Esophagus muscularis mucosa (tissue), 4 donors: ENCODE data around the gene ARHGAP9. TPM values are rescaled to one million over a fixed set of nuclear protein-coding genes. Genes with fewer than 3 reads are reported as not detected.

Experiments used
- DNase-seq: peaks from one replicate; pipeline ENCODE4 v3.0.0-alpha.2; 2017; ENCODE audit errors: extremely low spot score
- H3K27ac ChIP-seq, 4 donors: fragments of 200-600 bp; sonication (generic); replicated peaks in 1 of 4; 1 replicate in 3 of 4; 2 replicates in 1 of 4; pipeline ENCODE4 v1.5.1; 2016 to 2019; ENCODE audit warnings: mild to moderate bottlenecking in 1 of 4
- H3K27me3 ChIP-seq, 4 donors: fragments of 200-600 bp; sonication (generic); one replicate each; pipeline versions ENCODE4 v1.5.1 to v1.6.0; 2016 to 2019
- H3K36me3 ChIP-seq, 4 donors: fragments of 200-600 bp; sonication (generic); one replicate each; pipeline ENCODE4 v1.5.1; 2016 to 2019
- H3K4me1 ChIP-seq, 4 donors: fragments of 200-600 bp; sonication (generic); one replicate each; pipeline ENCODE4 v1.5.1; 2016 to 2019
- H3K4me3 ChIP-seq, 4 donors: fragments of 200-600 bp; sonication (generic); 1 replicate in 2 of 4; 2 replicates in 2 of 4; pipeline ENCODE4 v1.5.1; 2016 to 2019; ENCODE audit warnings: mild to moderate bottlenecking in 4 of 4, moderate library complexity in 1 of 4
- H3K9me3 ChIP-seq, 4 donors: fragments of 200-600 bp; sonication (generic); 1 replicate in 3 of 4; 2 replicates in 1 of 4; pipeline ENCODE4 v1.5.1; 2016 to 2019
- EP300 ChIP-seq: sonication (generic); formaldehyde crosslinking; IDR thresholded peaks from one replicate; pipeline ENCODE4 v1.6.1; 2017; ENCODE audit warnings: antibody characterized with exemption
- POLR2A ChIP-seq: fragments of 450-650 bp; IDR thresholded peaks from one replicate; pipeline ENCODE4 v1.6.1; 2017; ENCODE audit warnings: antibody characterized with exemption, moderate library complexity, mild to moderate bottlenecking, low read depth
- POLR2AphosphoS5 ChIP-seq, 2 donors: sonication (generic); formaldehyde crosslinking; IDR thresholded peaks; one replicate each; pipeline ENCODE4 v1.6.1; 2017; ENCODE audit warnings: antibody characterized with exemption in 2 of 2
- WGBS: methylation state at CpG from one replicate; pipeline ENCODE4 v1.1.5; 2018; 5-methylcytosine and 5-hydroxymethylcytosine counted together
- intact Hi-C: fragments of 100-400 bp; cut with DNase I; formaldehyde crosslinking; loops from one replicate; pipeline ENCODE4 v1.15.1; 2023
- total RNA-seq, 4 donors: library from RNA; depleted of rRNA; stranded (reverse); fragments of >200 nt; gene quantifications; one replicate each; pipeline versions ENCODE4 v1.1.0 to v1.2.1, GENCODE V29; 2016
- TF ChIP-seq, protein P1 (sequence below), 3 experiments: fragments of 200-600 bp in 2 of 3; fragments of 450-650 bp in 1 of 3; sonication (generic) in 2 of 3; IDR thresholded peaks; one replicate each; pipeline ENCODE4 v1.5.1; 2017 to 2019; ENCODE audit warnings: antibody characterized with exemption in 3 of 3, mild to moderate bottlenecking in 2 of 3, moderate library complexity in 1 of 3

ARHGAP9 gene
- total RNA-seq, 4 donors from 2014 or later: 6.0 to 12.9 (median 8.8) TPM

- H3K4me3 ChIP-seq: peak overlapping the region; percentile 78 to 95 (median 84)
- H3K4me1 ChIP-seq: peaks cover 45 to 67% (median 66%) of the 10 kb centered on the region in 4 donors
- intact Hi-C loops: no loop called here
- no peaks in the 10 kb centered on the region for H3K27me3 ChIP-seq
- DNase-seq: peak; percentile 93
- TF ChIP-seq, protein P1, sequence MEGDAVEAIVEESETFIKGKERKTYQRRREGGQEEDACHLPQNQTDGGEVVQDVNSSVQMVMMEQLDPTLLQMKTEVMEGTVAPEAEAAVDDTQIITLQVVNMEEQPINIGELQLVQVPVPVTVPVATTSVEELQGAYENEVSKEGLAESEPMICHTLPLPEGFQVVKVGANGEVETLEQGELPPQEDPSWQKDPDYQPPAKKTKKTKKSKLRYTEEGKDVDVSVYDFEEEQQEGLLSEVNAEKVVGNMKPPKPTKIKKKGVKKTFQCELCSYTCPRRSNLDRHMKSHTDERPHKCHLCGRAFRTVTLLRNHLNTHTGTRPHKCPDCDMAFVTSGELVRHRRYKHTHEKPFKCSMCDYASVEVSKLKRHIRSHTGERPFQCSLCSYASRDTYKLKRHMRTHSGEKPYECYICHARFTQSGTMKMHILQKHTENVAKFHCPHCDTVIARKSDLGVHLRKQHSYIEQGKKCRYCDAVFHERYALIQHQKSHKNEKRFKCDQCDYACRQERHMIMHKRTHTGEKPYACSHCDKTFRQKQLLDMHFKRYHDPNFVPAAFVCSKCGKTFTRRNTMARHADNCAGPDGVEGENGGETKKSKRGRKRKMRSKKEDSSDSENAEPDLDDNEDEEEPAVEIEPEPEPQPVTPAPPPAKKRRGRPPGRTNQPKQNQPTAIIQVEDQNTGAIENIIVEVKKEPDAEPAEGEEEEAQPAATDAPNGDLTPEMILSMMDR (IDR thresholded peaks at IDR 0.05): peak in 1 of 3 experiments; percentile 7
- peak in 1 of 2 donors; percentile 40 for TF ChIP-seq POLR2AphosphoS5 (IDR thresholded peaks at IDR 0.05)
- TF ChIP-seq POLR2A: no peak
- no peak for TF ChIP-seq EP300
- peak overlapping the region; percentile 95 to 99 (median 98) for H3K27ac ChIP-seq
- no peaks in the 10 kb centered on the region for H3K9me3 ChIP-seq
- peaks cover 17 to 44% (median 40%) of the 10 kb centered on the region in 4 donors for H3K36me3 ChIP-seq
- WGBS: 0% methylated on average over 19 of the region's 38 CpGs
These were observed 43.4 kb upstream of the ARHGAP9 start for GRCh38 chr12:57522887-57523705.

- peak; percentile 98 for DNase-seq
- TF ChIP-seq POLR2A (peak; percentile 43), EP300 (no peak), POLR2AphosphoS5 (IDR thresholded peaks at IDR 0.05) (peak; percentile 52 to 91)
- TF ChIP-seq, protein P1 (IDR thresholded peaks at IDR 0.05): no peak
- intact Hi-C loops: no loop called here
- WGBS: 4% methylated on average over 16 of the region's 57 CpGs
- H3K4me1 ChIP-seq: peaks cover 53 to 75% (median 74%) of the 10 kb centered on the region in 4 donors
- no peaks in the 10 kb centered on the region for H3K9me3 ChIP-seq
- no peaks in the 10 kb centered on the region for H3K27me3 ChIP-seq
- H3K4me3 ChIP-seq: peak within 1 kb of the TSS; percentile 78 to 95 (median 84)
- H3K36me3 ChIP-seq: peaks cover 13 to 44% (median 35%) of the 10 kb centered on the region in 4 donors
- H3K27ac ChIP-seq: peak within 1 kb of the TSS; percentile 95 to 99 (median 98)
These were observed 42.6 kb upstream of the ARHGAP9 start, which contains the start of gene MBD6 for GRCh38 chr12:57522011-57522886. TSS of gene MBD6 (plus strand) at chr12:57522824. CDS start at chr12:57524304, 1,480 bp downstream.

DNA sequence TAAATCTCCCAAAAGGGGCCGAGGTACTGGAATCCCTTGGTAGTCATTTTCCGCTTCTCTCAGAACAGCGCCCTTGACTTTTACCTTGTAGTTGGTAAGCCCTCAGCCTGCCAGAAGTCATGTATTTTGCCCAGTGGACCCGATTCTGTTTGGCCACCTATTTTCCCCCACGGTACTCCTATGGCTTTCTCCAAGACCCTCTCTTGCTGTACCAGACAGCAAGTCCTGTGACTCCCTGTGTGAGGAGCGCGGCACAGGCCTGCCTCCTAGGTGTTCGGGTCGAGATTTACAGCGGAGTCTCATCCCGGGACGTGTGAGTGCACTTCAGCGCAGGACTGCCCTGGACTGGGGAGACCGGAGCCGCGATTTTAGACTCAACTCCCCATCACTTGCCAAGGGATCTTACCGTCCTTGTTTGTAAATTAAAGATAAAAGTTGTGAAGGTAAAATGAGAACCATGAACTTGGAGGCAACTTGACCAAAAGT, 41.9 kb upstream of the ARHGAP9 start:
- 54% methylated on average over 17 of the region's 17 CpGs for WGBS
- H3K4me1 ChIP-seq: peaks cover 59 to 81% (median 80%) of the 10 kb centered on the region in 4 donors
- no peak for DNase-seq
- H3K27ac ChIP-seq: peak overlapping the region; percentile 95 to 99 (median 98)
- no peaks in the 10 kb centered on the region for H3K9me3 ChIP-seq
- intact Hi-C loops: no loop called here
- H3K27me3 ChIP-seq: no peaks in the 10 kb centered on the region
- H3K4me3 ChIP-seq: peak overlapping the region; percentile 78 to 95 (median 84)
- peaks cover 13 to 44% (median 35%) of the 10 kb centered on the region in 4 donors for H3K36me3 ChIP-seq
- TF ChIP-seq EP300 (no peak), POLR2AphosphoS5 (IDR thresholded peaks at IDR 0.05) (no peak), POLR2A (no peak)
- TF ChIP-seq, protein P1 (IDR thresholded peaks at IDR 0.05): no peak

- H3K27ac ChIP-seq: peak within 1 kb of the TSS; percentile 95 to 99 (median 98)
- H3K9me3 ChIP-seq: no peaks in the 10 kb centered on the region
- no peaks in the 10 kb centered on the region for H3K27me3 ChIP-seq
- intact Hi-C loops: no loop called here
- WGBS: 1% methylated on average over 41 of the region's 52 CpGs
- H3K36me3 ChIP-seq: peaks cover 21 to 44% (median 35%) of the 10 kb centered on the region in 4 donors
- TF ChIP-seq POLR2AphosphoS5 (IDR thresholded peaks at IDR 0.05) (peak; percentile 99 to 100), POLR2A (peak; percentile 98), EP300 (no peak)
- peak; percentile 100 for DNase-seq
- H3K4me3 ChIP-seq: peak within 1 kb of the TSS; percentile 78 to 95 (median 87)
- H3K4me1 ChIP-seq: peaks cover 60 to 78% (median 70%) of the 10 kb centered on the region in 4 donors
These were observed 40.6 kb upstream of the ARHGAP9 start, which contains the start of gene DDIT3 for GRCh38 chr12:57520053-57520818. TSS of gene DDIT3 (minus strand) at chr12:57520514. CDS start at chr12:57517406, 3,108 bp downstream.
